HL-60/S4 (cell line): ENCODE results near the gene TCIRG1.

ENCODE experiments used
- in situ Hi-C: fragments of 300-500 bp; cut with MboI; formaldehyde crosslinking; loops from 2 replicates; pipeline ENCODE4 v1.14.3; 2022; ENCODE audit warnings: low sequenced_read_pairs

Gene TCIRG1

DNA sequence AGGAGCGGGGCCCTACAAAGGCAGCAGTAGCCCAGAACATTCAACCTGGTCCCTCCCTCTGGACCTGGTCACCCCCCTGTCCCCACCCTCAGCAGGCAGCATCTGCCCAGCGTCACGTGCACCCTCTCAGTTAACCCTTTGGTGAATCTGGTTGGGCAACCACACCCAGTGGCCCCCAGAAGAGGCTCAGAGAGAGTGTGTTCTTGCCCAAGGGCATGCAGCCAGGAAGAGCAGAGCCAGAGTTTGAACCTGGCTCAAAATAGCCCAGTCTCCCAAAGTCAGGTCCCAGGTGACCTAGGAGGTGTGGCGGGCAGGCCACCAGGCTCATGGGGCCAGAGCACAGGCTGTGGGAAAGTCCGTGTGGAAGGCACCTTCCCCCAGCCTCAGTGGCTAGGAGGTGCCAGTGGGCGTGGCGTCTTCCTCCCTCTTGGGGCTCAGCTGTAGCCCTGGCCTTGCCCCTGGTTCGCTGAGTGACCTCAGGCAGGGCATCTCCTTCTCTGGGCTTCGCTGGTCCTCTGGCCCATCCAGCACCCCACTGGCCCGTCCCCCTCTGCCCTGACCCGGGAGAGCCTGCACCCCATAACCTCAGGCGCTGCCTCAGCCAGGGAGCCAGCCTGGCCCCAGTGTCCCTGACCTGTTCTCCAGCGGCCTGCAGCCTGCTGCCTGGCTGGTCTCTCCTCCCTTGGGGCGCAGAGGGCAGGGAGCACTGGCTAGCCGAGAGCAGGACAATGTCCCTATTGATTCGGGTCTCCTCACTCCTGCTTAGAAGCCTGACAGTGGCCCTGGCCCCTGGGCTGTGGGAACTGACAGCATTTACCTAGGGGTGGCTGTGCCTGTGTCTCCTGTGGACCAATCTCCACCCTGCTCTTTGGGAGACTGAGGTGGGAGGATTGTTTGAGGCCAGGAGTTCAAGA lies 21.7 kb upstream of the TCIRG1 start:
- in situ Hi-C loops: no loop called here

DNA sequence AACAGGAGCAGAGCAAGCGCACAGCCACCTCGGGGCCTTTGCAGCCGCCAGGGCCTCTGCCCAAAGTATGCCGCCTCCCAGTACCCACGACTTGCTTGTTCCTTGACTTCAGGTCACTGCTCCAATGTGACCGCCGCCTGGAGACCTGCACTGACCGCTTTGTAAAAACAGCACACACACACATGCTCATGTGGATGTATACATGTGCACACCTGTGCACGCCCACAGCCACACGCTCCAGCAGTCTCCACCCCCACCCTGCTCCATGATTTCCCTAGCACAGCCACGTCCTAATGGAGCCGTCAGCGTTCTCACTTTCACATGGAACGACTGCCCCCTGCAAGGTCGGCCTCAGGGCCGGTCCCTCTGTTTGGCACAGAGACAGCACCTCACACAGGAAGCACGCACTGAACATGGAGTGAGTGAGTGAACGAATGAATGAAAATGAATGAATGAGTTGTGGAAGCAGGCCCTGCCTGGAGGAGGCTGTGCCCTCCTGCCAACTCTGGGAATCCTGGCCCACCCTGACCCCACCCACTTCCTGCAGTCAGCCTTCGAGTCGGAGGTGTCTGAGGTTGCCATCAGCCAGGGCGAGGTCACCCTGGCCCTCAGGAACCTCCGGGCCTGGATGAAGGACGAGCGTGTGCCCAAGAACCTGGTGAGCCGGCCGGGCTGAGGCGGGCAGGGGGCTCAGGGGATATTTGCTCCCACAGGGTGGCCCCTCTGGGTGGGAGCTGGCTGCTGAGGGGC lies 20.7 kb upstream of the TCIRG1 start:
- in situ Hi-C loops: no loop called here

DNA sequence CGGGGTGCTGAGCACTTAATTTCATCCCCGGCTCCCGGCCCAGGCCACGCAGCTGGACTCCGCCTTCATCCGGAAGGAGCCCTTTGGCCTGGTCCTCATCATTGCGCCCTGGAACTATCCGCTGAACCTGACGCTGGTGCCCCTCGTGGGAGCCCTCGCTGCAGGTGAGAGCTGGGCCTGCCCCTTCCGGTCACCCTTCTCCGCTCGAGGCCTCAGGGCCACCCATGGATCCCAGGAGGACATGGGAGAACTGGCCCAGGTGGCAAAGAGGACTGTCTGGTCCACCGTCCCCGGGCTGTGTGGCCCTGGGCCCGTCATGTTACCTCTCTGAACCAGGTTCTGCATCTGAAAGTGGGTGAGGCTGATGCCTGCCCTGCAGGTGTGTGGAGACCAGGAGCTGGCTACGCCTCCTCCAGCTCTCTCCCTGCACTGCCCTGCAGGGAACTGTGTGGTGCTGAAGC lies 20.1 kb upstream of the TCIRG1 start:
- in situ Hi-C loops: no loop called here

DNA sequence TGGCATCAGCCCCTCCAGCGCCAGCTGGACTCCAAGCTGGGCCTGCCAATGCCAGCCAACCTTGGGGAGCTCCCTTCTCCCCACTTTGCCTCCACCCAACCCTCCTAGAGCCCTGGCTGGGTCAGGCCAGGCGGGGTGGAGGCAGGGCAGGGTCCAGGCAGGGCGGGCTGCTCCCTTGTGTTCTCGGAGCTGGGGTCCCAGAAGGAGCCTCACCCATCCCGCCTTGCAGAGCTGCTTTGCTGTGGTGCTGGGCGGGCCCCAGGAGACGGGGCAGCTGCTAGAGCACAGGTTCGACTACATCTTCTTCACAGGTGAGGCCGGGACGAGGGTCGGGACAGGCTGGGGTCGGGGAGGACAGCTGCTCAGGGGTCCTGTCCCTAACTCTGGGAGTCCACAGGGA lies 19.3 kb upstream of the TCIRG1 start:
- in situ Hi-C loops: no loop called here

DNA sequence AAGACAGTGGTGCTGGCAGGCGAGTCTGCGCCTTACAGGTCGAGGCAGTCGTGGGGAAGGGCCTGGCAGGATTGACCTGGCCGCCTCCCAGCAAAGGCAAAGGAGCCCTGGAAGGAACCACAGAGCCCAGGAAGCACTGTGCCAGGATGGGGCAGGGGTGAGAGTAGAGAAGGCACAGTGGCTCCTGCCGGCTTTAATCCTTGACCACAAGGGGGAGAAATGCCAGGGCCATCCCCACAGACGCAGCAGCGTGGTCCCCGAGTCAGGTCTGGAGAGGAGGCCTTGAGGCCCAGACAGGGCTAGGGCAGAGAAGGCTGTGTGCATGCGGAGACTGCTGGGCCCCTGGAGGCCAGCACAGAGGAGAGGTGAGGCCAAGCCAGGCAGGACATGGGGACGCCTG lies 18.2 kb upstream of the TCIRG1 start:
- in situ Hi-C loops: no loop called here

DNA sequence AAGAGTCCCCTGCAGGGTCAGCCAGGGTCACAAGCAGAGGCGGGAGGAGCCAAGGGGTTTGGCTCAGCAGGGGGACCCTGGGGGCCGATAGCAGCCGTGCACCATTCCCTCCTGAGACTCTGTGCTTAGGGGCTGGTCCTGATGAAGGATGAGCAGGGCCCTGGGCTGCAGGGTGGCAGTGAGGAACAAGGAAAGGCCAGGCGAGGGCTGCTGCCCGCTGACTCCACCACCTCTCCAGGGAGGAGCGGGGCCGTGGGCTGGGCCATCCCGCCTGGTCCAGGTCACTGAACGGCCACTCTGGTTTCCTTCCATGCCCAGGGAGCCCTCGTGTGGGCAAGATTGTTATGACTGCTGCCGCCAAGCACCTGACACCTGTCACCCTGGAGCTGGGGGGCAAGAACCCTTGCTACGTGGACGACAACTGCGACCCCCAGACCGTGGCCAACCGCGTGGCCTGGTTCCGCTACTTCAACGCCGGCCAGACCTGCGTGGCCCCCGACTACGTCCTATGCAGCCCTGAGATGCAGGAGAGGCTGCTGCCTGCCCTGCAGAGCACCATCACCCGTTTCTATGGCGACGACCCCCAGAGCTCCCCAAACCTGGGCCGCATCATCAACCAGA lies 17.5 kb upstream of the TCIRG1 start:
- in situ Hi-C loops: no loop called here

DNA sequence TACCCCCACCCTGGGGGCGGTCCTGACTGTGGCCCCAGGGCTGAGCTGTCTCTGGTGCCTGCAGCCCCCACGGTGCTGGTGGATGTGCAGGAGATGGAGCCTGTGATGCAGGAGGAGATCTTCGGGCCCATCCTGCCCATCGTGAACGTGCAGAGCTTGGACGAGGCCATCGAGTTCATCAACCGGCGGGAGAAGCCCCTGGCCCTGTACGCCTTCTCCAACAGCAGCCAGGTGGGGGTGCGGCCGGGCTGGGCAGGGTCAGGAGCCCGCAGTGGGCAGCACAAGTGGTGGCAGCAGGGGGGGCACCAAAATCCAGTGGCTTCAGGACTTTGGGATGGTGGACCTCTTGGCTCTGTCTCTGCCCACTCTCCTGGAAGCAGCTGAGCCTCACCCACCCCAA lies 16.3 kb upstream of the TCIRG1 start:
- in situ Hi-C loops: no loop called here

DNA sequence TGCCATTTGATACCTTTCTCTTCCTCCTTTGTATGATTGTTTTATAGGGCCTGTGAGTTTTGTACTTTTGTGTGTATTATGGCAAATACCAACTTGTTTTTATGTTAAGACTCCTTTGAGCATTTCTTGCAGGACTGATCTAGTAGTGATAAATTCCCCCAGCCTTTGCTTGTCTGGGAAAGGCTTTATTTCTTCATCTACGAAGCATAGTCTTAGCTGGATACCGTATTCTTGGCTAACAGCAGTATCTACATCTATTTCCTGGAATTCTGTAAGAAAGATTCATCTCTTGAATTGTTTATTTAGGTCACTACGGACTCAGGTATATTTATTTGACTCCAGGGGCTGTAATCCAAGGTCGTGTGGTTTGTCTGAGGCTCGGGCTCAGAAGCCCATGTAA lies 14.3 kb upstream of the TCIRG1 start:
- in situ Hi-C loops: no loop called here

DNA sequence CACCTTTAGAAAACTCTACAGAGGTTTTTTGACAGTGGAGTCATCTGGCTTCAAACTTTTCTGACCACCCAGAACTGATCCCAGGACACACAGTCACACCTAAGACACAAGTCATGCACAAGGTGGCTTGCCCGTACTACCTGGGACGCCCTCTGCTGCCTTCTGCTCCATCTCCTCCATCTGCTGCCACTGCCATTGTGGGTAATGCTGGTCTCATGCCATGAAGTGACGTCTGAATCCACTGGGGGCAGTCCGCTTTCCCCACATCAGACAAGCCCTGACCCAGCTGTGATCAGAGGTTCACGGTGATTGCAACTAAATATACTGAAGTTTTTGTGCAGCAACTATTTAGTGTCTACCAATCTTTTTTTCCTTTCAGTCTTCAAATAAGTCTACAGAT lies 13.8 kb upstream of the TCIRG1 start:
- in situ Hi-C loops: no loop called here

DNA sequence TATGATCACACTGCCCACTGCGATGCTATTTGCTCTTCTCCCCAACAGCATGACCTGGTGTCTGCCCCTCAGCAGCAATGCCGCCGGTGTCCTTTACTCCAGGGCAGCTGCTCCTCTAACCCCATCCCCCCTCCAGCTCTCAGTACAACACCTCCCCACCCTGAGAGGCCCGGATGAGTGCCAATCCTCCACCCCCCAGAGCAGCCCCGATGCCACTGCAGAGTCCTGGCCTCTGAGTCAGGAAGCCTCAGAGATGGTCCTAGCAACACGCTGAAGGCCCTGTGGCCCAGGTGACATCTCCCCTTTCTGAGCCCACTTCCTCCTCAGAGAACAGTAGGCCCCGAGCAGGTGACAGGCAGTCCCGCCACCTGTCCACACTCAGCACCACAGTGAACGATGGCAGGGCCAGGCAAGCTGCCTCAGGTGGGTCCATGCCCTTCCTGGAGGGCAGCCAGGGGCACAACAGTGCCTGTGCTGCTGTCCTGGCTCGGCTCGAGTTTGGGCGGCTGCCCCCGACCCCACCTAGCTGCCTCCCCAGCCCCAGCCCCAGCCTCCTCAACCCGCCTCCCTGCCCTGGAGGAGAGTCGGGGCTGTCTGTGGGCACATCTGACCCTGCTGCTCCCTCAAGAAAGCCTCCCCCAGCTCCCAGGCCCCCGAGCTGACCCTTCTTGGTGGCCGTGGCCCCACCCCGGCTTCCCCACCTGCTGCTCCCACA lies 12.3 kb upstream of the TCIRG1 start:
- in situ Hi-C loops: no loop called here

DNA sequence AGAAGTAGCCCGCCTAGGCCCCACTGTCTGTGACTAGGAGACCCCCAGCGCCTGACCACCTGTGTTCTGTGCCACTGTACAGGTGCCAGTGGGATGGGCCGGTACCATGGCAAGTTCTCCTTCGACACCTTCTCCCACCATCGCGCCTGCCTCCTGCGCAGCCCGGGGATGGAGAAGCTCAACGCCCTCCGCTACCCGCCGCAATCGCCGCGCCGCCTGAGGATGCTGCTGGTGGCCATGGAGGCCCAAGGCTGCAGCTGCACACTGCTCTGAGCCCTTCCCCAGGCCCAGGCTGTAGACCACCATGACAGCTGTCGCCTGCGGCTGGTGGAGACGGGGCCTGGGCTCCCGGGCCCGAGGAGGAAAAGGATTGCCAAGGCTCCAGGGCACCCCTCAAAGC lies 11.2 kb upstream of the TCIRG1 start:
- in situ Hi-C loops: no loop called here

DNA sequence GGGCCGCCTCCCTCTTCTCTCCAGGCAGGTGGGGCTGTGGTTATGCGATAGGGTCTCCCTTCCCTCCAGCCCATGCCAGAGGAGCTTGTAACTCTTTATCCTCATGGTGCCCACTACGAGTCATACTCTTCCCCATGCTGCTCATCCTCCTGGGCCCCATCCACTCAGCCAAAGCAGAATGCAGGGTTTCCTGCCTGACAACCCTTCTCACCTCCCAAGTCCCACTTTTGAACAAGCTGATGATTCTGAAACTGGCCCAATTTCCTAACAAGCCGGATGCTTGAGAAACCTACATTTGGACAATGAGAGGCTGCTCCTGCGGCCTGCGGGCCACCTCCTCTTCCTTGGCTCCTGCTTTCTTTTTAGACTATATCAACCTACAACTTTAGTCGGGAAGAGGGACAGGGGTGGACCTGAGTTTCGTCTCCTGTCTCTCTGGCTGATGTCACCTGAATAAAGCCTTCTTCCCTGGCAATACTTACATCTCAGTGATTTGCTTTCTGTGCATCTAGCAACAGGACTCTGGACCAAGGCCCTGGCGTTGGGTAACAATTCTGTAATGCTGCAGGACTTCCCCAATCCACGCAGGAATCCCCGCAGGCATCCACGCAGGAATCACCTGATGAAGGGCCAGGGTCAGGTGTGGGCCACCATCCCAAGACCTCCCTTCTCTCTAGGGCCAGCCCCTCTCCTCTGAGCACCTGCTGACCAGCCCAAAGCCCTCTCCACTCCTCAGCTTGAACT lies 9.9 kb upstream of the TCIRG1 start:
- in situ Hi-C loops: no loop called here

DNA sequence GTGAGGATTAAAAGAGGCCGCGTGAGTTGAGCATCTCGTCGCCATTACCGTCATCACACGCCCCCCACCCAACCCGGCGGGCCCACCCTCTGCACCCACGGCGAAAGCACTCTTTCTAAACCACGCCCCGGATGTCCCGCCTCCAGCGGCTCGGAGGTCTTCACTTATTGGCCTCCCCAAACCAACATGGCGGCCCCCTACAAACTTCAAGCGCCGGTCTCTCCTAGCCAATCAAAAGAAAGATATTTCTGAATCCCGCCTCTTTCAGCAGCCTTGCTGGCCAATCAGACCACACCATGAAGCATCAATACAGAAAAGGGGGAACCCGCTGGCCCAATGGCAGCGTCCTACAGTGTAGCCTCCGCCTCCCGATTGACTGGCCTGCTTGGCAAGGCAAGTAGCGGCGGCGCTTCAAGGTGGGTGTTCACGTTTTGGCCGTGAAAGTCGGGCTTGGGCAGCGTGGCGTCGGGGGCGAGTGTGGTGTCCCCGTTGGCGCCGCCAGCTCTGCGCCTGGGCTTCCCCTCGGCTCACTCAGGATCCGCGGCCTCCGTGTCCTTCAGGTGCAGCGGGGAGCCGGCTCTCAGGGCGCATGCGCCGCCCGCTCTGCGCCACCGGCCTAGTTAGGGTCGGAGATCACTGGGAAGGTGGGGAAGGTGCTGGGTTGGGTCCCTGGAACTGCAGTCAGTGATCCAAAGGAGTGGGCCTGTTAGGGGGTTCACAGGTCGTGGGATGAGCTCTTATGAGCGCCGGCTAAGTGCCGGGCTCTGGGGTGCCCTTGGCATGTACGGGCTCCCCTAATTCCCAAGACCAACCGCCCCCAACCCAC lies 8.3 kb upstream of the TCIRG1 start, which contains the start of gene NDUFS8:
TSS of gene NDUFS8 (plus strand) at position 364 of the 826 bp plus-strand sequence. CDS start 1,471 bp downstream, outside the sequence.
- in situ Hi-C loops: no loop called here

DNA sequence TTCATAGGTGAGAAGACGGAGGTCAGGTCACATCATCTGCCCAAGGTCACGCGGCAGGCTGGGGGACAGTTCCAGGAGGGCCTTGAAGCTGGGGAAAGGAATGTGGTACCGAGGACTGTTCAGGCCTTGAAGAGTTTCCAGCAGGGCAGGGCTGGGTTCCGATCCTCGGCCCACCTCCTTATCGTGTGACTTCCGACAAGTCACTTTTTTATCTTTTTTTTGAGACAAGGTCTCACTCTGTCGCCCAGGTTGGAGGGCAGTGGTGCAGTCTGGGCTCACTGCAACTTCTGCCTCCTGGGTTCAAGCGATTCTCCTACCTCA lies 7.7 kb upstream of the TCIRG1 start:
- in situ Hi-C loops: no loop called here

DNA sequence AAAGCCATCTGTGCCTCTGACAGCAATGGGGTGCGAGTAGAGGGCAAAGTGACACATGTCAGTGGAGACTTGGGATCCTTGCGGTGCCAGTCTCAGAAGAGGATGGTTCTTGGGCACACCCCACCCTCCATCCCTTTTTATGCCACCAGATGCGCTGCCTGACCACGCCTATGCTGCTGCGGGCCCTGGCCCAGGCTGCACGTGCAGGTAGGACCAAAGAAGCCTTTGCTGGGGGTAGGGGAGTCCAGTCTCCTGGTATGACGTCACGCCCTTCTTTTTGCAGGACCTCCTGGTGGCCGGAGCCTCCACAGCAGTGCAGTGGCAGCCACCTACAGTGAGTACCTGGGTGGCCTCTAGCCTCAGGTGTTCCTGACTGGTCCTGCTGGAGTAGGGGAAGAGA lies 6.8 kb upstream of the TCIRG1 start:
- in situ Hi-C loops: no loop called here

DNA sequence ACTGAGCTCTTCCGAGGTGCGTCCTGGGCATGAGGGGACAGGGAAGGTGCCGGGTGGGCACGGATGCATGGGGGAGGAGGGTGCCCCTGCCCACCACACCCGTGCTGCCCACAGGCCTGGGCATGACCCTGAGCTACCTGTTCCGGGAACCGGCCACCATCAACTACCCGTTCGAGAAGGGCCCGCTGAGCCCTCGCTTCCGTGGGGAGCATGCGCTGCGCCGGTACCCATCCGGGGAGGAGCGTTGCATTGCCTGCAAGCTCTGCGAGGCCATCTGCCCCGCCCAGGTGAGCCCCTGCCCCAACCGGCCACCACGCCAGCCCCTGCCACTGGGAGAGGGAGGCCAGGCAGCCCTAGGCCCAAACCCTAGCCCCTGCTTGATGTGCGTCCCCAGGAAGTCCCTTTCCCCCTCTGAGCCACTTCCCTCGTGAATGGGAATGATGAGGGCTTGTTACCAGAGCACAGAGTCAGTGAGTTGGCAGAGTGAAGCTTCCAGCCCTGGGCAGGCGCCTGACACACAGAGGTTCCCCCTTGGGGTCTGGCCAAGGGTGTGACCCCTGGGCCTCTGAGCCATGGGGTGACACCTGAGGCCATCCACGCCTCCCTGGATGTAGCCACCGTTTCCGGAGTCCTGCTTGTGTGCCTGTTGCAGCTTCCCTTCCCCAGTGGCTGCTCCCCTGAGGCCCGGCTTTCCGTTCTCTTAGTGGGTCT lies 5.7 kb upstream of the TCIRG1 start:
- in situ Hi-C loops: no loop called here

DNA sequence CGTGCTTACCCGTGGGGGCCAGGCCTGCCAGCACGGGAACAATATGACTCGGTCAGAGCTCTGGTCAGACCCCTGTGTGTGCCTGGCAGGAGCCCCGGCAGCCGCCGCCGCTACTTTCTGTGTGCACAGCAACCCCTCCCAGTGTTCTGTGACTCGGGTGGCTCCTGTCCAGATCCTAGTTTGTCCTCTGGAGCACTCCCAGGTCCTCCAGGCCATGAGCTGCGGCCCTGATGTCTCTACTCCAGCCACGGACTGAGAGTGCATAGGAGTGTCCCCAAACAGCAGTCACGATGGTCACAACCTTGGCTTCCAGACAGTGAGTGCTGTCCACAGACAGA lies 5.1 kb upstream of the TCIRG1 start:
- in situ Hi-C loops: no loop called here

DNA sequence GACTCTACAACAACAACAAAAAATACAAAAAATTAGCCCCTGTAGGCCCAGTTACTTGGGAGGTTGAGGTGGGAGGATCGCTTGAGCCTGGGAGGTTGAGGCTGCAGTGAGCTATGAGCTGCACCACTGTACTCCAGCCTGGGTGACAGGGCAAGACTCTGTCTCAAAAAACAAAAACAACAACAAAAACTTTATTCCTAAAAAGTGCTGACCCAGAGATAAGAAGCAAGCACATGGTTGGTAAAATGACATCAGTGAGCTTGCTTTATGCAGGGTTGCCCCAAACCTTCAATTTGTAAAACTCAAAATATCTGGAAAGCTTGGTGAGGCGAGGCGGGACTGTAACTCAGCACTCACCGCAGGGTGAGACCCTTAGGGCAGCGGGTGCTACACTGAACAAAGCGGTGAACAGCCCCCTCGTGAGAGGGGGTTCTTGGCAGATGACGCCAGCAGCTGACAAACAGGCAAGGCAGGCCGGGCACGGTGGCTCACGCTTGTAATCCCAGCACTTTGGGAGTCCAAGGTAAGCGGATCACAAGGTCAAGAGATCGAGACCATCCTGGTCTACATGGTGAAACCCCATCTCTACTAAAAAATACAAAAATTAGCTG lies 3.5 kb upstream of the TCIRG1 start:
- in situ Hi-C loops: no loop called here
